ENCODE results near the gene ZCCHC14. TPM values are rescaled to one million over a fixed set of nuclear protein-coding genes. Genes with fewer than 3 reads are reported as not detected.

Gene ZCCHC14
- total and polyA plus RNA-seq, 2 of the 8 experiments (the other 6 are each of a cell fraction or from before 2014, with no cell fraction given), result 8.2 to 28.2 TPM

GRCh38 chr16:87382023-87382785 lies 110.6 kb downstream of the ZCCHC14 start:
- Histone ChIP-seq H3K56ac (replicated peaks; ENCODE audit: insufficient read length, low read depth, low read length) (no peak overlapping the region), H3K4me2 (ENCODE audit: insufficient read depth in 1 of 2, low read depth in 2 of 2, low read length in 2 of 2) (peak overlapping the region; percentile 67 to 87), H3K27me3 (replicated peaks in 1 of 4; ENCODE audit: control insufficient read depth in 3 of 4, extremely low read depth in 1 of 4, insufficient read depth in 3 of 4, low read length in 3 of 4) (no peaks in the 10 kb centered on the region), H2BK120ac (replicated peaks; ENCODE audit: low read depth, low read length) (no peak overlapping the region), H4K8ac (ENCODE audit: extremely low read depth, insufficient read depth, low read length) (no peak overlapping the region), H3K23ac (ENCODE audit: insufficient read length) (no peak overlapping the region), H4K20me1 (replicated peaks in 1 of 2; ENCODE audit: control insufficient read depth in 1 of 2, insufficient read depth in 2 of 2, low read length in 2 of 2) (peaks cover 4 to 15% of the 10 kb centered on the region in 2 experiments), H3K23me2 (ENCODE audit: low read depth, low read length) (peaks cover 5% of the 10 kb centered on the region; the same call in 1 of the 2 replicates), H3K4me1 (replicated peaks in 1 of 4; ENCODE audit: control insufficient read depth in 3 of 4, insufficient read depth in 4 of 4, low read length in 3 of 4) (no peaks in the 10 kb centered on the region; a peak in 1 of 7 replicates), H2AK5ac (ENCODE audit: low read depth, low read length) (no peak overlapping the region), H3K4ac (replicated peaks; ENCODE audit: insufficient read length, low read depth, low read length) (no peak overlapping the region), H3K36me3 (ENCODE audit: control insufficient read depth in 2 of 4, insufficient read depth in 4 of 4, low read length in 3 of 4) (no peaks in the 10 kb centered on the region), H4K5ac (ENCODE audit: insufficient read length, low read depth, low read length) (no peak overlapping the region), H3K9me3 (ENCODE audit: insufficient read depth in 2 of 2, low read depth in 1 of 2, low read length in 1 of 2) (no peaks in the 10 kb centered on the region), H2BK15ac (ENCODE audit: low read length) (no peak overlapping the region), H2BK12ac (ENCODE audit: low read depth, low read length) (no peak overlapping the region), H3K18ac (ENCODE audit: extremely low read depth, low read length) (no peak overlapping the region), H2BK5ac (ENCODE audit: low read depth, low read length) (no peak overlapping the region), H2AFZ (ENCODE audit: low read length) (no peak overlapping the region), H2BK20ac (ENCODE audit: low read length) (no peak overlapping the region), H3K9ac (replicated peaks in 1 of 4; ENCODE audit: extremely low read depth in 1 of 4, low read depth in 3 of 4, low read length in 3 of 4) (no peak overlapping the region), H3K27ac (ENCODE audit: low read depth, low read length) (no peak overlapping the region), H3K79me1 (ENCODE audit: low read depth, low read length) (peaks cover 5% of the 10 kb centered on the region), H3K79me2 (ENCODE audit: control insufficient read depth in 1 of 2, insufficient read depth in 2 of 2, low read length in 2 of 2) (peaks cover 0 to 40% of the 10 kb centered on the region in 2 experiments; a peak in 3 of 4 replicates), H3K14ac (ENCODE audit: insufficient read length) (no peak overlapping the region), H4K91ac (replicated peaks; ENCODE audit: insufficient read length, low read length) (no peak overlapping the region), H3K4me3 (ENCODE audit: extremely low read depth in 1 of 4, insufficient read depth in 2 of 4, low read depth in 3 of 4, low read length in 4 of 4) (peak overlapping the region; percentile 74 to 87 (median 76))
- ChIA-PET POLR2A (ENCODE audit: partially characterized antibody) (interaction anchor here (1.4 to 3.0 kb wide), 3 partner anchors 12 to 25 kb away, joined by 4 to 31 read pairs (median 8); partner anchors contain the start of gene MAP1LC3B), CTCF (ENCODE audit: partially characterized antibody) (interaction anchor here (1.2 to 2.6 kb wide), 4 partner anchors 11 to 65 kb away, joined by 3 to 8 read pairs (median 6); partner anchors contain the start of gene C16orf95)
- TF ChIP-seq RXRA (IDR thresholded peaks at IDR 0.05; ENCODE audit: insufficient read depth, low read depth, low read length), result no peak
- no peak for TF ChIP-seq HDAC6 (IDR thresholded peaks at IDR 0.05; ENCODE audit: low read depth, low read length)
- 66% methylated on average over 16 of the region's 17 CpGs; no CpG with 5 or more reads in 1 of the 2 experiments for WGBS, 2 experiments (ENCODE audit: extremely low coverage in 1 of 2, insufficient coverage in 1 of 2, insufficient read length in 1 of 2, insufficient replicate concordance in 2 of 2, low coverage in 1 of 2, low lambda C conversion rate in 2 of 2, missing lambda C conversion rate in 1 of 2)
- no peak for DNase-seq (ENCODE audit: low read depth in 1 of 2, low spot score in 2 of 2)
- no peak for FAIRE-seq
